NCI-H226 (cell line): Measurements from ENCODE around the gene EPGN.

Source experiments
- DNase-seq: peaks from one replicate; pipeline ENCODE4 v3.0.0-alpha.2; 2015

EPGN gene

GRCh38 chr4:74344031-74344430 lies 35.8 kb downstream of the EPGN start:
- no peak for DNase-seq

GRCh38 chr4:74353858-74354257 lies 45.6 kb downstream of the EPGN start:
- no peak for DNase-seq

GRCh38 chr4:74357965-74358364 lies 49.7 kb downstream of the EPGN start:
- no peak for DNase-seq

- DNase-seq, result no peak
Observed at GRCh38 chr4:74361671-74362070, 53.4 kb downstream of the EPGN start.

- no peak for DNase-seq
Observed at GRCh38 chr4:74362347-74362746, 54.1 kb downstream of the EPGN start.

GRCh38 chr4:74364256-74364651 lies 56.0 kb downstream of the EPGN start:
- DNase-seq, result no peak

GRCh38 chr4:74364652-74365491 lies 56.6 kb downstream of the EPGN start, which contains the start of gene EREG:
EREG (plus strand) TSS chr4:74365145; CDS start chr4:74365309, 164 bp downstream.
- DNase-seq, result no peak

- no peak for DNase-seq
Observed at GRCh38 chr4:74365761-74366160, 57.5 kb downstream of the EPGN start.
